Subcutaneous adipose tissue (tissue), 4 donors: ENCODE measurements around the gene MGAT5B. TPM values are rescaled to one million over a fixed set of nuclear protein-coding genes. Genes with fewer than 3 reads are reported as not detected.

Experiments
- CTCF ChIP-seq: fragments of 450-650 bp; IDR thresholded peaks from one replicate; pipeline ENCODE4 v1.5.1; 2016; ENCODE audit warnings: low read depth, mild to moderate bottlenecking, control low read depth, antibody characterized with exemption, moderate library complexity
- total RNA-seq, 4 donors: library from RNA; depleted of rRNA; stranded (reverse); fragments of >200 nt; gene quantifications; one replicate each; pipeline ENCODE4 v1.1.0, GENCODE V29; 2016

The MGAT5B gene
- total RNA-seq, 4 donors from 2014 or later, result 0.19 to 0.88 TPM; not detected in 2

- TF ChIP-seq CTCF, result no peak
These were observed 28.8 kb downstream of the MGAT5B start for GRCh38 chr17:76897023-76897422.

GRCh38 chr17:76899414-76899813, 31.2 kb downstream of the MGAT5B start:
- TF ChIP-seq CTCF, result no peak

GRCh38 chr17:76900723-76901122, 32.5 kb downstream of the MGAT5B start:
- TF ChIP-seq CTCF, result no peak

- TF ChIP-seq CTCF, result no peak
These were observed 33.5 kb downstream of the MGAT5B start for GRCh38 chr17:76901542-76902197.

- no peak for TF ChIP-seq CTCF
These were observed 34.3 kb downstream of the MGAT5B start for GRCh38 chr17:76902476-76902875.

- no peak for TF ChIP-seq CTCF
These were observed 35.4 kb downstream of the MGAT5B start for GRCh38 chr17:76903631-76904030.

- no peak for TF ChIP-seq CTCF
These were observed 35.9 kb downstream of the MGAT5B start for GRCh38 chr17:76904116-76904515.
